ENCODE results near the gene CCP110.

The CCP110 gene

GRCh38 chr16:19555938-19556771 lies 32.4 kb downstream of the CCP110 start:
- Histone ChIP-seq H3K27ac (ENCODE audit: low read depth, low read length, poor library complexity, severe bottlenecking) (peak overlapping the region; percentile 86), H3F3A (ENCODE audit: insufficient read depth, low read length) (no peaks in the 10 kb centered on the region; the same call in 1 of the 2 replicates), H3K4me1 (ENCODE audit: insufficient read depth, low read length, severe bottlenecking) (peaks cover 14% of the 10 kb centered on the region), H3K9me2 (ENCODE audit: low read depth, low read length) (no peaks in the 10 kb centered on the region), H3K4me2 (ENCODE audit: low read length) (peak overlapping the region; percentile 63), H3K9me3 (ENCODE audit: low read length) (no peaks in the 10 kb centered on the region), H3K79me2 (ENCODE audit: insufficient read depth, low read length) (no peaks in the 10 kb centered on the region), H3K36me3 (ENCODE audit: insufficient read depth, low read length) (peaks cover 6% of the 10 kb centered on the region; the same call in 1 of the 2 replicates), H3K9ac (ENCODE audit: low read length) (peak overlapping the region; percentile 86), H2AFZ (ENCODE audit: low read length) (no peak overlapping the region; the same call in 1 of the 2 replicates), H4K20me1 (ENCODE audit: insufficient read depth, low read length) (no peaks in the 10 kb centered on the region), H3K4me3 (ENCODE audit: low read depth, low read length, poor library complexity, severe bottlenecking) (peak overlapping the region; percentile 84), H3K27me3 (ENCODE audit: insufficient read depth, low read length) (no peaks in the 10 kb centered on the region)
- TF ChIP-seq EZH2 (IDR thresholded peaks at IDR 0.05; ENCODE audit: borderline replicate concordance, low read length), result no peak
- TF ChIP-seq, protein P1, sequence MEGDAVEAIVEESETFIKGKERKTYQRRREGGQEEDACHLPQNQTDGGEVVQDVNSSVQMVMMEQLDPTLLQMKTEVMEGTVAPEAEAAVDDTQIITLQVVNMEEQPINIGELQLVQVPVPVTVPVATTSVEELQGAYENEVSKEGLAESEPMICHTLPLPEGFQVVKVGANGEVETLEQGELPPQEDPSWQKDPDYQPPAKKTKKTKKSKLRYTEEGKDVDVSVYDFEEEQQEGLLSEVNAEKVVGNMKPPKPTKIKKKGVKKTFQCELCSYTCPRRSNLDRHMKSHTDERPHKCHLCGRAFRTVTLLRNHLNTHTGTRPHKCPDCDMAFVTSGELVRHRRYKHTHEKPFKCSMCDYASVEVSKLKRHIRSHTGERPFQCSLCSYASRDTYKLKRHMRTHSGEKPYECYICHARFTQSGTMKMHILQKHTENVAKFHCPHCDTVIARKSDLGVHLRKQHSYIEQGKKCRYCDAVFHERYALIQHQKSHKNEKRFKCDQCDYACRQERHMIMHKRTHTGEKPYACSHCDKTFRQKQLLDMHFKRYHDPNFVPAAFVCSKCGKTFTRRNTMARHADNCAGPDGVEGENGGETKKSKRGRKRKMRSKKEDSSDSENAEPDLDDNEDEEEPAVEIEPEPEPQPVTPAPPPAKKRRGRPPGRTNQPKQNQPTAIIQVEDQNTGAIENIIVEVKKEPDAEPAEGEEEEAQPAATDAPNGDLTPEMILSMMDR (IDR thresholded peaks at IDR 0.05; ENCODE audit: low read length), result peak; percentile 25; the same call in 1 of the 2 replicates

GRCh38 chr16:19559242-19559910 lies 35.6 kb downstream of the CCP110 start:
- H3K9me3 ChIP-seq (ENCODE audit: low read length), result no peaks in the 10 kb centered on the region
- no peaks in the 10 kb centered on the region for H3K79me2 ChIP-seq (ENCODE audit: insufficient read depth, low read length)
- no peaks in the 10 kb centered on the region for H3K36me3 ChIP-seq (ENCODE audit: insufficient read depth, low read length)
- H3K4me2 ChIP-seq (ENCODE audit: low read length), result no peak overlapping the region
- no peak for TF ChIP-seq EZH2 (IDR thresholded peaks at IDR 0.05; ENCODE audit: borderline replicate concordance, low read length)
- TF ChIP-seq, protein P1 (IDR thresholded peaks at IDR 0.05; ENCODE audit: low read length), result peak; percentile 74
- H3K9me2 ChIP-seq (ENCODE audit: low read depth, low read length), result no peaks in the 10 kb centered on the region
- H3K27ac ChIP-seq (ENCODE audit: low read depth, low read length, poor library complexity, severe bottlenecking), result no peak overlapping the region
- no peak overlapping the region for H3K9ac ChIP-seq (ENCODE audit: low read length)
- no peak overlapping the region for H2AFZ ChIP-seq (ENCODE audit: low read length)
- H3F3A ChIP-seq (ENCODE audit: insufficient read depth, low read length), result no peaks in the 10 kb centered on the region
- H3K4me3 ChIP-seq (ENCODE audit: low read depth, low read length, poor library complexity, severe bottlenecking), result no peak overlapping the region
- no peaks in the 10 kb centered on the region for H4K20me1 ChIP-seq (ENCODE audit: insufficient read depth, low read length)
- peaks cover 14% of the 10 kb centered on the region for H3K4me1 ChIP-seq (ENCODE audit: insufficient read depth, low read length, severe bottlenecking)
- H3K27me3 ChIP-seq (ENCODE audit: insufficient read depth, low read length), result no peaks in the 10 kb centered on the region

GRCh38 chr16:19560078-19560477 lies 36.3 kb downstream of the CCP110 start:
- no peaks in the 10 kb centered on the region for H3K9me3 ChIP-seq (ENCODE audit: low read length)

More at GRCh38 chr16:19560078-19560477, 36.3 kb downstream of the CCP110 start:
- no peak for TF ChIP-seq EZH2 (IDR thresholded peaks at IDR 0.05; ENCODE audit: borderline replicate concordance, low read length)
- TF ChIP-seq, protein P1 (IDR thresholded peaks at IDR 0.05; ENCODE audit: low read length), result no peak
- Histone ChIP-seq H3K27me3 (ENCODE audit: insufficient read depth, low read length) (no peaks in the 10 kb centered on the region), H3K9me2 (ENCODE audit: low read depth, low read length) (no peaks in the 10 kb centered on the region), H3K79me2 (ENCODE audit: insufficient read depth, low read length) (no peaks in the 10 kb centered on the region), H3K9ac (ENCODE audit: low read length) (no peak overlapping the region), H3K36me3 (ENCODE audit: insufficient read depth, low read length) (peaks cover 6% of the 10 kb centered on the region), H4K20me1 (ENCODE audit: insufficient read depth, low read length) (no peaks in the 10 kb centered on the region), H3K4me3 (ENCODE audit: low read depth, low read length, poor library complexity, severe bottlenecking) (no peak overlapping the region), H3K4me1 (ENCODE audit: insufficient read depth, low read length, severe bottlenecking) (peaks cover 10% of the 10 kb centered on the region), H2AFZ (ENCODE audit: low read length) (no peak overlapping the region), H3K27ac (ENCODE audit: low read depth, low read length, poor library complexity, severe bottlenecking) (no peak overlapping the region), H3F3A (ENCODE audit: insufficient read depth, low read length) (no peaks in the 10 kb centered on the region), H3K4me2 (ENCODE audit: low read length) (no peak overlapping the region)
